ENCODE results near the gene ZFR. TPM values are rescaled to one million over a fixed set of nuclear protein-coding genes. Genes with fewer than 3 reads are reported as not detected.

ZFR gene
- total RNA-seq, 1 donor from 2014 or later = 131 TPM

DNA sequence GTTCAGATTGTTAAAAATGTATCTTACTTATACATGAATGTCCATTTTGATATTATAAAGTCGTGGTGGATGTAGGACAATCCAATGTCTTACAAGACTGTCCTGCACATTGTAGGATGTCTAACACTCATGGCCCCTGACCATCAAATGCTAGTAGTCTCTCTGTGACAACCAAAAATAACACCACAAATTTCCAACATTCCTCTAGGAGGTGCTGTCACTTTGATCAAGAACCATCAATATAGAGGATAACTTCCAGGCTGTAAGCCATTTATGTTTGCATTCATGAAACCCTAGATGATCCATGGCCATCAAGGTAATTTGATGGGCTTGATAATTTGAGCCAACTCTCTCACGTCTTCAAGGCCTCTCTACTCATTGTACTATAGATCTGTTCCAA is 20.5 kb upstream of the ZFR start:
- Histone ChIP-seq H3K9ac (no peak overlapping the region), H2AFZ (replicated peaks) (no peak overlapping the region), H3K4me1 (no peaks in the 10 kb centered on the region), H3K36me3 (no peaks in the 10 kb centered on the region), H4K20me1 (ENCODE audit: low read depth) (no peaks in the 10 kb centered on the region), H3K27ac (no peak overlapping the region), H3K4me3 (no peak overlapping the region), H3K27me3 (no peaks in the 10 kb centered on the region), H3F3A (ENCODE audit: low read depth) (no peaks in the 10 kb centered on the region), H3K79me2 (ENCODE audit: low read depth) (no peaks in the 10 kb centered on the region), H3K9me3 (ENCODE audit: low read depth) (no peaks in the 10 kb centered on the region), H3K4me2 (no peak overlapping the region)
- H3K9me3 Mint-ChIP-seq = peaks cover 2% of the 10 kb centered on the region
- no peak for DNase-seq (ENCODE audit: low spot score)
- no peak overlapping the region for H3K4me3 Mint-ChIP-seq
- H3K4me1 Mint-ChIP-seq = no peaks in the 10 kb centered on the region
- H3K36me3 Mint-ChIP-seq = no peaks in the 10 kb centered on the region
- H3K27me3 Mint-ChIP-seq (ENCODE audit: insufficient read depth, low read depth) = peaks cover 9% of the 10 kb centered on the region
- no peak overlapping the region for H3K27ac Mint-ChIP-seq
- TF ChIP-seq, protein P1, sequence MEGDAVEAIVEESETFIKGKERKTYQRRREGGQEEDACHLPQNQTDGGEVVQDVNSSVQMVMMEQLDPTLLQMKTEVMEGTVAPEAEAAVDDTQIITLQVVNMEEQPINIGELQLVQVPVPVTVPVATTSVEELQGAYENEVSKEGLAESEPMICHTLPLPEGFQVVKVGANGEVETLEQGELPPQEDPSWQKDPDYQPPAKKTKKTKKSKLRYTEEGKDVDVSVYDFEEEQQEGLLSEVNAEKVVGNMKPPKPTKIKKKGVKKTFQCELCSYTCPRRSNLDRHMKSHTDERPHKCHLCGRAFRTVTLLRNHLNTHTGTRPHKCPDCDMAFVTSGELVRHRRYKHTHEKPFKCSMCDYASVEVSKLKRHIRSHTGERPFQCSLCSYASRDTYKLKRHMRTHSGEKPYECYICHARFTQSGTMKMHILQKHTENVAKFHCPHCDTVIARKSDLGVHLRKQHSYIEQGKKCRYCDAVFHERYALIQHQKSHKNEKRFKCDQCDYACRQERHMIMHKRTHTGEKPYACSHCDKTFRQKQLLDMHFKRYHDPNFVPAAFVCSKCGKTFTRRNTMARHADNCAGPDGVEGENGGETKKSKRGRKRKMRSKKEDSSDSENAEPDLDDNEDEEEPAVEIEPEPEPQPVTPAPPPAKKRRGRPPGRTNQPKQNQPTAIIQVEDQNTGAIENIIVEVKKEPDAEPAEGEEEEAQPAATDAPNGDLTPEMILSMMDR (IDR thresholded peaks at IDR 0.05) = no peak
- TF ChIP-seq EZH2phosphoT487 (IDR thresholded peaks at IDR 0.05) (no peak), EZH2 (IDR thresholded peaks at IDR 0.05) (no peak)

DNA sequence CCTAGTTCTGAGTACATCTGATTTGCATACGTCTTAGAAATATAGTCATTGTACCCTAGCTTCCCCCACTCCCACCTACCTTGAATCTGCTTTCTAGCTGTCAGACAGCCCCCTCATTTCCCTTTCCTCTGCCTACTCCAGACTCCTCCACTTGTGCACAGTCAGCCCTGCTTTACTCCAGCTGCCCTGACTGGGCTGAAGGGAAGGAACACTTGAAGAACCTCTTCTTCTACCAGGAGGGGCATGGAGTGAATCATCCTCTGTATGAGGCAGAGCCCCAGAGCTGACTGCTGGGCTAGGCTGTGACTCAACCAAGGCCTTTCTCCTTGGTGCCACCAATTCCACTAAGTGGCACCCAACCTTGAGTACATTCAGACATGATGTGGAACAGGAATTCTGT is 18.1 kb upstream of the ZFR start:
- Histone ChIP-seq H3K36me3 (no peaks in the 10 kb centered on the region), H3K4me2 (no peak overlapping the region), H2AFZ (replicated peaks) (no peak overlapping the region), H4K20me1 (ENCODE audit: low read depth) (no peaks in the 10 kb centered on the region), H3K9me3 (ENCODE audit: low read depth) (no peaks in the 10 kb centered on the region), H3K27ac (no peak overlapping the region), H3K27me3 (no peaks in the 10 kb centered on the region), H3K4me3 (no peak overlapping the region), H3K4me1 (no peaks in the 10 kb centered on the region), H3K9ac (no peak overlapping the region), H3K79me2 (ENCODE audit: low read depth) (no peaks in the 10 kb centered on the region), H3F3A (ENCODE audit: low read depth) (no peaks in the 10 kb centered on the region)
- Mint-ChIP-seq H3K36me3 (no peaks in the 10 kb centered on the region), H3K4me3 (no peak overlapping the region), H3K9me3 (peaks cover 5% of the 10 kb centered on the region), H3K4me1 (no peaks in the 10 kb centered on the region), H3K27ac (no peak overlapping the region), H3K27me3 (ENCODE audit: insufficient read depth, low read depth) (peaks cover 6% of the 10 kb centered on the region)
- no peak for DNase-seq (ENCODE audit: low spot score)
- TF ChIP-seq, protein P1 (IDR thresholded peaks at IDR 0.05) = no peak
- no peak for TF ChIP-seq EZH2phosphoT487 (IDR thresholded peaks at IDR 0.05)
- no peak for TF ChIP-seq EZH2 (IDR thresholded peaks at IDR 0.05)

DNA sequence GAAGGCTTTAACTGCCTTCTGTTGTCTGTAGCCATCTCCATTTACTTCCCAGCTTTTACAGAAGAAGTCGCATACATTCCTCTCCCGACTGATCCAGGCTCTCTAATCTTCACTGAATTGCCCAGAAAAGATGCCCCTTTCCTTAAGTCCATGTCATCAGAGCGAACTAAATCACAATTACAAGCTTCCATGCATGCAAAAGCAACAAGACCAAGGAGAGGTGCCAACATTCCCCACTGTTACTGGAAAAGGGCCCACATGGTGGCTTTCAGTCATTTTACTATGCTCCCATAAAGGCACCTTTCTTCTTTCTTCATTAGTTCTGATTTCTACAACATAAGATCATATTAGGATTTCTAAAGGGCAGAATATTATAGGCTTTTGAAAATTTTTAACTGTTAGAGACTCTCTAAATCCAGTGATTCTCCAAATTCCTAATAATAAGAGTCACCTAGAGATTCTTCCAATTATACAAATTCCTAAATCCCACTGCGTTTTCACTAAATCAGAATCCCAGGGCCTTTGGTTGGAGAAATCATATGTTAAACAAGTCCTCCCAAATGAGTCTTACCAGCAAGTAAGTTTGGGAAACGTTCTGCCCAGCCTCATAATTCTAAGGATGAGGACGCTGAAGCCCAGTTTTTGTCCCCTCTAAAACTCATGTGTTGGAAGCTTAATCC is 17.0 kb upstream of the ZFR start:
- no peak overlapping the region for H2AFZ ChIP-seq (replicated peaks)

More for the DNA sequence above, 17.0 kb upstream of the ZFR start:
- H3K27me3 Mint-ChIP-seq (ENCODE audit: insufficient read depth, low read depth) = peaks cover 6% of the 10 kb centered on the region
- no peaks in the 10 kb centered on the region for H3K36me3 Mint-ChIP-seq
- Histone ChIP-seq H4K20me1 (ENCODE audit: low read depth) (no peaks in the 10 kb centered on the region), H3K27me3 (no peaks in the 10 kb centered on the region), H3K79me2 (ENCODE audit: low read depth) (no peaks in the 10 kb centered on the region), H3K27ac (no peak overlapping the region), H3F3A (ENCODE audit: low read depth) (no peaks in the 10 kb centered on the region), H3K4me1 (no peaks in the 10 kb centered on the region), H3K4me2 (no peak overlapping the region), H3K4me3 (no peak overlapping the region), H3K36me3 (no peaks in the 10 kb centered on the region), H3K9ac (no peak overlapping the region), H3K9me3 (ENCODE audit: low read depth) (no peaks in the 10 kb centered on the region)
- no peaks in the 10 kb centered on the region for H3K4me1 Mint-ChIP-seq
- DNase-seq (ENCODE audit: low spot score) = no peak
- peaks cover 5% of the 10 kb centered on the region for H3K9me3 Mint-ChIP-seq
- no peak overlapping the region for H3K27ac Mint-ChIP-seq
- TF ChIP-seq, protein P1 (IDR thresholded peaks at IDR 0.05) = no peak
- TF ChIP-seq EZH2phosphoT487 (IDR thresholded peaks at IDR 0.05) (no peak), EZH2 (IDR thresholded peaks at IDR 0.05) (no peak)
- no peak overlapping the region for H3K4me3 Mint-ChIP-seq

Data from neural progenitor cell (in vitro differentiated cells).